HepG2 (cell line): ENCODE measurements around the gene RNU5B-1. TPM values are rescaled to one million over a fixed set of nuclear protein-coding genes. Genes with fewer than 3 reads are reported as not detected.

Experiments
- ATAC-seq: fragments of 200-7000 bp; cut with Tn5 transposase; 3 replicates; pipeline ENCODE4 v1.9.1; 2020; ENCODE audit warnings: mild to moderate bottlenecking, moderate library complexity
- BruUV-seq: library from RNA; stranded (reverse); fragments of 400-500 nt; replicated peaks from 2 replicates; lab custom pipeline; 2021; lab: Mats Ljungman, UMichigan
- CTCF ChIA-PET: fragments of 300-600 bp; formaldehyde crosslinking; extraction: SDS; loops from one replicate; lab custom pipeline; 2021; ENCODE audit warnings: low total read pairs, inconsistent platforms, low intra/inter-chr PET ratio; lab: Yijun Ruan, JAX
- POLR2A ChIA-PET: fragments of 350-600 bp; sonication (Branson Sonifier 250); formaldehyde crosslinking; loops from one replicate; lab custom pipeline; 2020; ENCODE audit warnings: antibody characterized with exemption, inconsistent platforms; lab: Yijun Ruan, JAX
- DNase-seq: peaks from one replicate; pipeline ENCODE4 v3.0.0-alpha.2; 2015; ENCODE audit warnings: low spot score
- FAIRE-seq: peaks from 3 replicates; lab custom pipeline; 2011; peaks lifted over from hg19 to GRCh38; lab: Jason Lieb, UNC
- H2AFZ ChIP-seq: one replicate; pipeline ENCODE4 v1.6.1; 2011; ENCODE audit warnings: low read length, inconsistent platforms
- H3K27ac ChIP-seq: fragments of 300-600 bp; 3 replicates; pipeline ENCODE4 v1.8.0; 2011; ENCODE audit warnings: mixed run types, mild to moderate bottlenecking, mixed read lengths, low read length, inconsistent platforms; ENCODE audit not compliant: insufficient read depth; ENCODE audit errors: extremely low read length
- H3K27me3 ChIP-seq, 2 experiments: fragments of 200-600 bp in 1 of 2; 2 replicates in 1 of 2; 3 replicates in 1 of 2; pipeline versions ENCODE4 v1.6.0 to v1.8.0; 2011; ENCODE audit warnings: low read length in 2 of 2, mild to moderate bottlenecking in 2 of 2, moderate library complexity in 2 of 2, inconsistent platforms in 1 of 2; ENCODE audit not compliant: insufficient read depth in 2 of 2, control insufficient read depth in 1 of 2
- H3K36me3 ChIP-seq, 2 experiments: fragments of 200-600 bp in 1 of 2; replicated peaks in 1 of 2; 2 replicates in 1 of 2; 3 replicates in 1 of 2; pipeline versions ENCODE4 v1.5.1 to v1.8.0; 2011; ENCODE audit warnings: low read length in 2 of 2, inconsistent platforms in 1 of 2; ENCODE audit not compliant: insufficient read depth in 2 of 2, control insufficient read depth in 1 of 2
- H3K4me1 ChIP-seq: 2 replicates; pipeline ENCODE4 v1.5.1; 2012; ENCODE audit warnings: low read length, inconsistent platforms; ENCODE audit not compliant: insufficient read depth
- H3K4me2 ChIP-seq: 2 replicates; pipeline ENCODE4 v1.6.0; 2011; ENCODE audit warnings: low read depth, low read length, inconsistent platforms
- H3K4me3 ChIP-seq, 3 experiments: fragments of 200-600 bp in 1 of 3; sonication (generic), shearing (Covaris generic) in 1 of 3; replicated peaks in 1 of 3; 2 replicates each; pipeline ENCODE4 v1.5.1; 2011 to 2016; ENCODE audit warnings: low read length in 3 of 3, inconsistent platforms in 2 of 3, low read depth in 2 of 3, mild to moderate bottlenecking in 2 of 3, control low read depth in 1 of 3, mixed read lengths in 1 of 3; ENCODE audit not compliant: insufficient read depth in 1 of 3
- H3K79me2 ChIP-seq: one replicate; pipeline ENCODE4 v1.6.1; 2011; ENCODE audit warnings: low read length, inconsistent platforms; ENCODE audit not compliant: insufficient read depth
- H3K9ac ChIP-seq: 2 replicates; pipeline ENCODE4 v1.6.0; 2011; ENCODE audit warnings: mild to moderate bottlenecking, low read depth, low read length, inconsistent platforms; ENCODE audit not compliant: insufficient read depth
- H3K9me3 ChIP-seq: 2 replicates; pipeline ENCODE4 v1.5.1; 2012; ENCODE audit warnings: mild to moderate bottlenecking, low read length
- H4K20me1 ChIP-seq: 2 replicates; pipeline ENCODE4 v1.6.0; 2011; ENCODE audit warnings: inconsistent platforms, mild to moderate bottlenecking, low read length, moderate library complexity; ENCODE audit not compliant: insufficient read depth
- DR1 ChIP-seq: sonication (generic); formaldehyde crosslinking; IDR thresholded peaks from 2 replicates; pipeline ENCODE4 v1.8.0; 2021; ENCODE audit warnings: mild to moderate bottlenecking, missing genetic modification reagents, inconsistent platforms
- FOXM1 ChIP-seq: sonication (generic); formaldehyde crosslinking; IDR thresholded peaks from 2 replicates; pipeline ENCODE4 v1.5.0; 2020; ENCODE audit warnings: missing genetic modification reagents
- GABPB1 ChIP-seq: IDR thresholded peaks from 2 replicates; pipeline ENCODE4 v1.6.1; 2016; ENCODE audit warnings: mild to moderate bottlenecking, missing genetic modification reagents, moderate library complexity, missing compliant biosample characterization
- HNF1A ChIP-seq, 2 experiments: sonication (generic) in 1 of 2; formaldehyde crosslinking in 1 of 2; IDR thresholded peaks; 2 replicates each; pipeline versions ENCODE4 v1.4.0 to v1.6.1; 2016 to 2020; ENCODE audit warnings: borderline replicate concordance in 1 of 2, low read depth in 1 of 2, mild to moderate bottlenecking in 1 of 2, missing genetic modification reagents in 1 of 2
- HNRNPH1 ChIP-seq: fragments of 200-400 bp; formaldehyde crosslinking; optimal IDR thresholded peaks from 2 replicates; pipeline ENCODE3; 2017; ENCODE audit warnings: mild to moderate bottlenecking, low read depth, low read length
- ZBTB49 ChIP-seq: sonication (generic); formaldehyde crosslinking; IDR thresholded peaks from 2 replicates; pipeline ENCODE4 v1.4.0; 2020; ENCODE audit warnings: missing genetic modification reagents, borderline replicate concordance
- ZNF12 ChIP-seq: sonication (generic); formaldehyde crosslinking; IDR thresholded peaks from 2 replicates; pipeline ENCODE4 v1.5.0; 2020; ENCODE audit warnings: missing genetic modification reagents
- ZNF20 ChIP-seq: sonication (generic); formaldehyde crosslinking; IDR thresholded peaks from 2 replicates; pipeline ENCODE4 v1.4.0; 2020; ENCODE audit warnings: mild to moderate bottlenecking, moderate library complexity, missing genetic modification reagents
- ZNF501 ChIP-seq: sonication (generic); formaldehyde crosslinking; IDR thresholded peaks from 2 replicates; pipeline ENCODE4 v1.5.1; 2020; ENCODE audit warnings: mild to moderate bottlenecking, moderate library complexity, missing genetic modification reagents
- ZNF878 ChIP-seq: sonication (generic); formaldehyde crosslinking; IDR thresholded peaks from 2 replicates; pipeline ENCODE4 v1.8.1; 2023; ENCODE audit warnings: mild to moderate bottlenecking, missing genetic modification reagents, moderate library complexity
- WGBS: methylation state at CpG from one replicate; pipeline ENCODE4 v1.1.6; 2017; ENCODE audit warnings: low lambda C conversion rate; 5-methylcytosine and 5-hydroxymethylcytosine counted together
- in situ Hi-C: cut with HindIII; loops from 2 replicates; pipeline ENCODE4 v1.10.0; 2017; ENCODE audit warnings: low pct_unique_long_range_greater_than_20kb; ENCODE audit not compliant: extremely low pct_ligation_motif_present
- intact Hi-C: fragments of 100-400 bp; cut with micrococcal nuclease; formaldehyde crosslinking; loops from one replicate; pipeline ENCODE4 v1.10.0; 2022; ENCODE audit not compliant: unreplicated experiment
- polyA plus RNA-seq, 8 experiments: library from polyadenylated mRNA; depleted of rRNA in 3 of 8; stranded (reverse) in 7 of 8; unstranded in 1 of 8; fragments of >200 nt; fragmentation: Illumina TruSeq in 4 of 8; extraction: Trizol in 4 of 8; gene quantifications; 2 replicates each; pipeline versions ENCODE4 v1.2.1 to v1.2.3, GENCODE V29; 2011 to 2016; ENCODE audit warnings: low read depth in 4 of 8, missing spikeins in 1 of 8, mixed read lengths in 1 of 8; ENCODE audit not compliant: insufficient read depth in 1 of 8
- total RNA-seq, 5 experiments: library from RNA; depleted of rRNA; stranded (reverse); fragments of >200 nt; fragmentation: Illumina TruSeq; extraction: Trizol; gene quantifications; 2 replicates each; pipeline ENCODE4 v1.2.3, GENCODE V29; 2016; ENCODE audit warnings: low read depth in 1 of 5
- TF ChIP-seq, protein P1 (sequence below): sonication (generic); formaldehyde crosslinking; IDR thresholded peaks from 2 replicates; pipeline ENCODE4 v1.4.0; 2020; ENCODE audit warnings: missing genetic modification reagents, mild to moderate bottlenecking, borderline replicate concordance

Gene RNU5B-1
- total and polyA plus RNA-seq, 2 of the 13 experiments (the other 11 are each of a cell fraction or from before 2014, with no cell fraction given) = 1,646 TPM; not detected in 1

DNA sequence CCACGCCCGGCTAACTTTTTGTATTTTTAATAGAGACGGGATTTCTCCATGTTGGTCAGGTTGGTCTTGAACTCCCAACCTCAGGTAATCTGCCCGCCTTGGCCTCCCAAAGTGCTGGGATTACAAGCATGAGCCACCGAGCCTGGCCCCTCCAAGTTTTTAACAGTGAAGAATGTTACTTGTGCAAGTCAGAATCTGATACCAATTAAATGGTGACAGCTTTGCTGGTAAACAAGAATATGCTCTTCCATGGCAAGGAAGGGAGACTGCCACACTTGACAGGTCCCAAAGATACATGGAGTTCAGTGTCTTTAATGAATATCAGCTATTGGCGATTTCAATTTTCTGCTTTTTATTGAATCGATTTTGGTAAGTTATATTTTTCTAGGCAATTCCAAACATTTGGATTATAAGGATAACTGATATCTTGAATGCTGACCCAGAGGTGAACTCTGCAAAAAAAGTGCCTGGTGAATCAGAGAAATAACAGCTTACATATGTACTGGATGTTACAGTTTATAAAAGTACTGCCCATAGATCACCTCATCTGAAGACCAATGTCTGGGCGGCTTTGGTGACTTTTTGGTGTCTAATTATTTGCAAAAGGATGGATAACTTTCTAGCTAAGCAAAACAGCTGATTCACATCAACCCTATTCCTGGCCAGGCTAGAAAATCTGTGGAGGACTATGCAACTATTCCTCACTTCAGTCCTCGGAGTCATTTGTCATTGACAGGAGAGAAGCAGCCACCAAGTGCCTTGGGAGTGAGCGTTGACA is 19.0 kb upstream of the RNU5B-1 start (continued):
- TF ChIP-seq HNRNPH1 (no peak), DR1 (CRISPR knock-in tag) (no peak), FOXM1 (CRISPR knock-in tag) (no peak), GABPB1 (no peak)
- TF ChIP-seq, protein P1, sequence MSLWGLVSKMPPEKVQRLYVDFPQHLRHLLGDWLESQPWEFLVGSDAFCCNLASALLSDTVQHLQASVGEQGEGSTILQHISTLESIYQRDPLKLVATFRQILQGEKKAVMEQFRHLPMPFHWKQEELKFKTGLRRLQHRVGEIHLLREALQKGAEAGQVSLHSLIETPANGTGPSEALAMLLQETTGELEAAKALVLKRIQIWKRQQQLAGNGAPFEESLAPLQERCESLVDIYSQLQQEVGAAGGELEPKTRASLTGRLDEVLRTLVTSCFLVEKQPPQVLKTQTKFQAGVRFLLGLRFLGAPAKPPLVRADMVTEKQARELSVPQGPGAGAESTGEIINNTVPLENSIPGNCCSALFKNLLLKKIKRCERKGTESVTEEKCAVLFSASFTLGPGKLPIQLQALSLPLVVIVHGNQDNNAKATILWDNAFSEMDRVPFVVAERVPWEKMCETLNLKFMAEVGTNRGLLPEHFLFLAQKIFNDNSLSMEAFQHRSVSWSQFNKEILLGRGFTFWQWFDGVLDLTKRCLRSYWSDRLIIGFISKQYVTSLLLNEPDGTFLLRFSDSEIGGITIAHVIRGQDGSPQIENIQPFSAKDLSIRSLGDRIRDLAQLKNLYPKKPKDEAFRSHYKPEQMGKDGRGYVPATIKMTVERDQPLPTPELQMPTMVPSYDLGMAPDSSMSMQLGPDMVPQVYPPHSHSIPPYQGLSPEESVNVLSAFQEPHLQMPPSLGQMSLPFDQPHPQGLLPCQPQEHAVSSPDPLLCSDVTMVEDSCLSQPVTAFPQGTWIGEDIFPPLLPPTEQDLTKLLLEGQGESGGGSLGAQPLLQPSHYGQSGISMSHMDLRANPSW (CRISPR knock-in tag) = no peak

GRCh38 chr15:65286069-65286703 is 18.3 kb upstream of the RNU5B-1 start:
- Histone ChIP-seq H3K4me2 (peak overlapping the region; percentile 93), H3K27me3 (no peaks in the 10 kb centered on the region; a peak in 1 of 5 replicates), H3K9me3 (no peaks in the 10 kb centered on the region), H3K9ac (peak overlapping the region; percentile 75), H3K36me3 (no peaks in the 10 kb centered on the region), H3K27ac (peak overlapping the region; percentile 88), H3K4me1 (peaks cover 46% of the 10 kb centered on the region), H3K79me2 (no peaks in the 10 kb centered on the region), H2AFZ (peak overlapping the region; percentile 70), H3K4me3 (peak overlapping the region; percentile 53 to 82 (median 78)), H4K20me1 (no peaks in the 10 kb centered on the region)
- in situ Hi-C loops = no loop called here
- DNase-seq (peak; percentile 34), FAIRE-seq (no peak), ATAC-seq (peak; percentile 83)
- 1% methylated on average over 12 of the region's 52 CpGs for WGBS
- intact Hi-C loops = no loop called here
- CTCF ChIA-PET = no interaction called here
- no TSS peak for BruUV-seq
- POLR2A ChIA-PET = interaction anchor here (0.6 to 3.8 kb wide), 12 partner anchors 11 to 615 kb away, joined by 3 to 46 read pairs (median 4); partner anchors contain the start of genes CLPX, RNU5B-1 and SLC51B
- TF ChIP-seq ZNF501 = peak; percentile 90
- TF ChIP-seq ZNF12 (CRISPR knock-in tag) = 0 out of 2 replicates have a peak, but pooled peaks have one; percentile 20
- TF ChIP-seq HNF1A (IDR thresholded peaks at IDR 0.05; ENCODE audit: low read depth) = no peak
- peak; percentile 67 for TF ChIP-seq HNF1A (CRISPR knock-in tag; IDR thresholded peaks at IDR 0.05; ENCODE audit: borderline replicate concordance)
- TF ChIP-seq ZNF878 (CRISPR knock-in tag) = no peak
- no peak for TF ChIP-seq ZBTB49
- no peak for TF ChIP-seq ZNF20
